ENCODE measurements around the gene RPL26.

RPL26 gene

GRCh38 chr17:8383143-8383822 is at the start of gene RPL26:
TSS of gene RPL26 (minus strand) at chr17:8383193. CDS start at chr17:8382310, 883 bp downstream.
- peak; percentile 86 to 89 for DNase-seq (ENCODE audit: low read depth in 2 of 2, low spot score in 1 of 2)

- DNase-seq (ENCODE audit: low read depth in 2 of 2, low spot score in 1 of 2), result no peak
Measured at GRCh38 chr17:8430966-8431365, 48.0 kb upstream of the RPL26 start.

- DNase-seq (ENCODE audit: low read depth in 2 of 2, low spot score in 1 of 2), result no peak
Measured at GRCh38 chr17:8426802-8427201, 43.8 kb upstream of the RPL26 start.

GRCh38 chr17:8426094-8426720 is 43.2 kb upstream of the RPL26 start:
- no peak for DNase-seq (ENCODE audit: low read depth in 2 of 2, low spot score in 1 of 2)

GRCh38 chr17:8421571-8421970 is 38.6 kb upstream of the RPL26 start:
- no peak for DNase-seq (ENCODE audit: low read depth in 2 of 2, low spot score in 1 of 2)

GRCh38 chr17:8420041-8420934 is 37.3 kb upstream of the RPL26 start:
- DNase-seq (ENCODE audit: low read depth in 2 of 2, low spot score in 1 of 2), result no peak

- no peak for DNase-seq (ENCODE audit: low read depth in 2 of 2, low spot score in 1 of 2)
Measured at GRCh38 chr17:8419305-8419704, 36.3 kb upstream of the RPL26 start.

- DNase-seq (ENCODE audit: low read depth in 2 of 2, low spot score in 1 of 2), result no peak
Measured at GRCh38 chr17:8418471-8418870, 35.5 kb upstream of the RPL26 start.

- DNase-seq (ENCODE audit: low read depth in 2 of 2, low spot score in 1 of 2), result no peak
Measured at GRCh38 chr17:8417806-8418205, 34.8 kb upstream of the RPL26 start.

- DNase-seq (ENCODE audit: low read depth in 2 of 2, low spot score in 1 of 2), result no peak
Measured at GRCh38 chr17:8413938-8414337, 30.9 kb upstream of the RPL26 start.

- DNase-seq (ENCODE audit: low read depth in 2 of 2, low spot score in 1 of 2), result no peak
Measured at GRCh38 chr17:8413328-8413727, 30.3 kb upstream of the RPL26 start.

GRCh38 chr17:8412089-8412488 is 29.1 kb upstream of the RPL26 start:
- no peak for DNase-seq (ENCODE audit: low read depth in 2 of 2, low spot score in 1 of 2)

GRCh38 chr17:8410883-8411238 is 27.9 kb upstream of the RPL26 start:
- DNase-seq (ENCODE audit: low read depth in 2 of 2, low spot score in 1 of 2), result no peak

GRCh38 chr17:8409966-8410882 is 27.2 kb upstream of the RPL26 start:
- DNase-seq (ENCODE audit: low read depth in 2 of 2, low spot score in 1 of 2), result peak; percentile 50 to 66

GRCh38 chr17:8408371-8408770 is 25.4 kb upstream of the RPL26 start:
- DNase-seq (ENCODE audit: low read depth in 2 of 2, low spot score in 1 of 2), result no peak

- DNase-seq (ENCODE audit: low read depth in 2 of 2, low spot score in 1 of 2), result no peak
Measured at GRCh38 chr17:8406174-8406573, 23.2 kb upstream of the RPL26 start.

GRCh38 chr17:8405499-8406016 is 22.6 kb upstream of the RPL26 start:
- no peak for DNase-seq (ENCODE audit: low read depth in 2 of 2, low spot score in 1 of 2)

GRCh38 chr17:8402921-8403536 is 20.0 kb upstream of the RPL26 start:
- DNase-seq (ENCODE audit: low read depth in 2 of 2, low spot score in 1 of 2), result no peak

- no peak for DNase-seq (ENCODE audit: low read depth in 2 of 2, low spot score in 1 of 2)
Measured at GRCh38 chr17:8401107-8401506, 18.1 kb upstream of the RPL26 start.

- DNase-seq (ENCODE audit: low read depth in 2 of 2, low spot score in 1 of 2), result no peak
Measured at GRCh38 chr17:8398980-8399379, 16.0 kb upstream of the RPL26 start.

Data from stimulated activated CD8-positive, alpha-beta memory T cell treated with anti-CD3 and anti-CD28 coated beads, Interleukin-4, amount 100 ng/mL, for 4 hours (primary cell).